ENCODE results near the gene SNX5. TPM values are rescaled to one million over a fixed set of nuclear protein-coding genes. Genes with fewer than 3 reads are reported as not detected.

The SNX5 gene
- polyA plus RNA-seq (ENCODE audit: insufficient read length in 4 of 4): 100 to 1,000 TPM; 150 to 235 (median 229) TPM

DNA sequence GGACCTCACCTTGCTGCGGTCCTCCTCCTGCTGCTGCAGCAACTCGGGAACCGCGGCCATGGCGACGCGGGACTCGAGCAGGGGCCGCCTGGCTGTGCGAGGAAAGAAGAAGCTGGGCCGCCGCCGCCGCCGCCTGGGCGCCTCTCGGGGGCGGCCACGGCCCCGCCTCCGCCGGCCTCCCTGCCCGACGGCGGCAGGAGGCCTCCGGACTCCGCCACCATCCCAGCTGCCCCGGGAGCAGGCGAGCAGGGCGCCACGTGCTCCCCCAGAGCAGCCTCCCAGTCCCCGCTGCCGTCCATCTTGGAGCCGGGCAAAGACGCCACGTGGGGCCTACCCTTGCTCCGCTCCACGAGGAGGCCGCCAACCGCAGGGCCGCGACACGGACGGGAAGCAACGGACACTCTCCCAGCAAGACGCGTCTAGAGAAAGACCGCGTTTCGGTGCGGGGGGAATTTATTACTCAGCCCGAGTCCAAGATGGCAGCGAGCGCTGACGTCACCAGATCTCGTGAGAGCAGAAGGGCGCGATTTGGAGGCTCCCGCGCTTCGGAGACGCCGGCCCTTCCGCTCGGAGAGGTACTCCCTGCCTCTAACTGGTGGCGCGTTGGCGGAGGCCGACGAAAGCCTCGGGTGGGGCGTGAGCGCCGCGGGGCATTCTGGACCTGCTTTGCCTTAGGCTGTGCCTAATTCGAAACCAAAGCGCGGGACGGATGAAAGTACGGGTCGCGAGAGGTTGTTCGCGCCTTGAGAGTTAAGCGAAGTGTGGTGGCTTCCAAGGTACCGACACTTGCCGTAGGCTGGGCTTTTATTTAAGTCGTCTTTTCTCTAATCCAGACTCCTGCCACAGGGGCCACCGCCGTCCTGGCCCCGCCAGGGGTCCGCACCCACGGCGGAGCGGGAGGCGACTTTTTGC, at the start of gene SNX5, which contains the start of gene MGME1:
Gene SNX5 (minus strand): TSS at position 429 of the 912 bp plus-strand sequence. CDS start 369 bp downstream, at position 60.
Gene MGME1 (plus strand): TSS at position 653 of the 912 bp plus-strand sequence. CDS start 842 bp downstream, outside the sequence.
- peak; percentile 99 for DNase-seq (ENCODE audit: low read depth in 4 of 4, low spot score in 3 of 4)

DNA sequence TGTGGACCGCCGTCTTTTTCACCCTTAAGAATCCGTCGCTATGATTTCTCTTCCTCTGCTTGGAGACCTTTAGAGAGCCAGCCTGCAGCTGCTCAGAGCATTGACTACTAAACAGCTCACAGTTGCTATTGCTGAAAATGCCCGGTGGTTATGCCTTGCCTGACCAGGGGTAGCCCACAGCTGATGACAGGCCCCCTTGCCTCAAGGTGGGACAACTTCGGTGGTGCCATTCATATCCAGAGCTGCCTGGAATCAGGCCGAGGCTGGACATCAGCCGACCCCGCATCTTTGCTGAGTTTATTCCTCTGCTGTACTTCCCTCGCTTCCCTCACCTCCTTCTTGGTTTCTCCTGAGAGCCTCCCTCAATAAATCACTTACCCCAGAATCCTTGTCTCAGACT, 49.5 kb upstream of the SNX5 start:
- no peak for DNase-seq (ENCODE audit: low read depth in 4 of 4, low spot score in 3 of 4)

DNA sequence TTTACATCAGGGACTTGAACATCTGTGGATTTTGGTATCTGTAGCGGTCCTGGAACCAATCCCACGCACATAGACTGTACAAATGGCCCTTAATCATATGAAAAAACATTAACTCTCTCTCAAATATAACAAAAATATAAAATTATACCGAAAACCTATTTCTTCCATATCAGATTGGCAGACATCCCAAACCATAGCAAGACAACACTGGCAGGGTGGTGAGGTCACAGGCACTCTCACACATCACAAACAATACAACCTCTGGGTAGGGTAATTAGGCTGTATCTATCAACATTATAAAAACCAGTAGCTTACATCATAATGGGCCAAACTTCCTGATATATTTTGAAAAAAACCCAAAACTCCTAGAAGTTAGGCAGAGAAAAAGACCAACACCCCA, 48.2 kb upstream of the SNX5 start:
- no peak for DNase-seq (ENCODE audit: low read depth in 4 of 4, low spot score in 3 of 4)

DNA sequence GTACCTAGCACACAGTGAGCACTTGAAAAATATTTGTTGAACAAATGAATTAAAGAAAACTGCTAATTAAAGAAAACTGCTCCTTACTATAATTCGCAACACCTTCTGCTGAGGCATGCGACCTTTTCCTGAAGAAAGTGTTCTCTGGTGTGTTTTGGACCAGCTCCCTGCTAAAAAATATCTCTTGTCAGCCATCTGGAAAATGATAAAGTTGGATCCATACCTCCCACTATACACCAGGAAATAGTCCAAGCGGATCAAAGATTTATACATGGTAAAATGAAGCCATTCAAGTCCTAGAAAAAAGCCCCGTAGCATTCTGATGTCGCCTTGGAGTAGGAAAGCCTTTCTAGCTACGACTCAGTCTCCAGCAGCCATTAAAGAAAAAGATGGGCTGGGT, 45.8 kb upstream of the SNX5 start:
- DNase-seq (ENCODE audit: low read depth in 4 of 4, low spot score in 3 of 4): no peak

DNA sequence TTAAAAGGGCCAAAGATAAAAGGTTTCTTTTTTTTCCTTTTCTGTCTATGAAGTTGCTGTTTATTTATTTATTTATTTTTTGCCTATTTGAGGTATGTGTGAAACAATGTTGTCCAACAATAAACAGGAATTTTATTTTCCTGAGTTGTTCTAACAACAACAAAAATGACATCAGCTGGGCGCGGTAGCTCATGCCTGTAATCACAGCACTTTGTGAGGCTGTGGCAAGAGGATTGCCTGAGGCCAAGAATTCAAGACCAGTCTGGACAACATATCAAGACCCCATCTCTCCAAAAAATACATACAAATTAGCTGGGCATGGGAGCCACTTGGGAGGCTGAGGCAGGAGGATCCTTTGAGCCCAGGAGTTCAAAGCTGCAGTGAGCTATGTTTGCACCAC, 44.3 kb upstream of the SNX5 start:
- DNase-seq (ENCODE audit: low read depth in 4 of 4, low spot score in 3 of 4): no peak

GRCh38 chr20:18011951-18012645, 43.5 kb upstream of the SNX5 start:
- DNase-seq (ENCODE audit: low read depth in 4 of 4, low spot score in 3 of 4): no peak

DNA sequence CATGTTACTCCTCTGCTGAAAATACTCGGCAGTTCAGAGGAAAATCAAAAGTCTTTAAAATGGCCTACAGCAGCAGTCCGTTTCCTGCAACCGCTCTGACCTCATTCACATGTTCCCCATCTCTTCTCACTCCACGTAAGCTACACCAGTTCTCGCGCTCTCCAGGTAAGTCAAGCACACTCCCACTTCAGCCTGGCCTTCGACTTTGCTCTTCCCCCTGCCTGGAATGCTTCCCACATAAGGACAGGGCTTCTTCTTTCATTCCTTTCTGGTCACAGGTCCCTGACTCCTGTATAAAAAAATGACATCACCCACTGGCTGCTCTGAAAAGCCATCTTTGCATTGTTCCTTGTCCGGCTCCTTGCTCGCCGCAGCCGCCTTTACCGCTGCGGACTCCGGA, 42.9 kb upstream of the SNX5 start:
- no peak for DNase-seq (ENCODE audit: low read depth in 4 of 4, low spot score in 3 of 4)

DNA sequence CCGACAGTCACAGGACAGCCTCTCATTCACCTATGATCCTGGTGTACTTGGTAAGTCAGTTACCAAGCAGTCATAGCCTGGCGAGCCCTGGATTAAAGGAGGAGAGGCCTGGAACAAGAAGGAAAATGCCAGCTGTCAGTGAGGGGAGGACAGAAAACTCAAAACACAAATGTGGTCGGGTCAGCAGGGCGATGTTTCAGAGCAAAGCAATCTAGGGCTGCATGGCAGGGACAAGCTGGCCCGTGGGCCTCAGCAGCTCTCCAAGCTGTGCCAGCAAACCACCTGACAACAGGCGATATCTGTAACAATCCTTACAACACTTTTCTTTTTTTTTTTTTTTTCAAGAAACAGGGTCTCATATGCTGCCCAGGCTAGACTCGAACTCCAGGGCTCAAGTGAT, 40.5 kb upstream of the SNX5 start:
- no peak for DNase-seq (ENCODE audit: low read depth in 4 of 4, low spot score in 3 of 4)

DNA sequence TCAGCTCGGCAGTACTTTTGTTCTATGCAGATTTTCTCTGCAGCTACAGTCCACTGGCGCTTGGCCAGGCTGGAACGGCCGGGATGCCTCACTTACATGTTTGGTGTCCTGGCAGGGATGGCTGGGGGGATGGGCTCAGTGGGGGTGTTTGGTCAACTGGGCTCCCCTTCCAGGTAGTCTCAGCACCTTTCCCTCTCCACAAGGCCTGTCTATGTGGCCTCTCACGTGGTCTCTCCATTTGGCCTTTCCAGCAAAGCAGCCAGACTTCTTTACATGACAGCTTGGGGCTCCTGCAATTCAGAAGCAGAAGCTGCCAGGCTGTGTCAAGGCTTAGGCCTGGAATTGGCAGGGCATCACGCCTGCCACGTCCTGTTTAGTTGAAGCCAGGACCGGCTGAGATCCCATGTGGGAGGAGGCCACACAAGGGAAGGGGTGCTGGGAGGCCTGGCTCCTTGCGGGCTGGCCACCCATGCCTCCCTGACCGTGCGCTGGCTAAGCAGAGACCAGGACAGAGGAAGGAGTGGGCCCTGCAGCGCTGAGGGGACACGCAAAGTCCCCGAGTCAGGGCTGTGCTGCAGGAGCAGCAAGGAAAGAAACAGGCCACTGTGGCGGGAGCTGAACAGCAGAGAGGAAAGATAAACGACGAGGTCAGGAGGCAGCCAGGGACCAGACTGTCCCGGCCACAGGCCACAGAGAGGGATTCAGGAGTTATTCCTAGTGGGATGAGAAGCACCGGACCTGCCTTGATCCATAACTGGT, 39.1 kb upstream of the SNX5 start:
- no peak for DNase-seq (ENCODE audit: low read depth in 4 of 4, low spot score in 3 of 4)

GRCh38 chr20:18006684-18007083, 38.1 kb upstream of the SNX5 start:
- no peak for DNase-seq (ENCODE audit: low read depth in 4 of 4, low spot score in 3 of 4)

GRCh38 chr20:18005990-18006364, 37.4 kb upstream of the SNX5 start:
- DNase-seq (ENCODE audit: low read depth in 4 of 4, low spot score in 3 of 4): no peak

DNA sequence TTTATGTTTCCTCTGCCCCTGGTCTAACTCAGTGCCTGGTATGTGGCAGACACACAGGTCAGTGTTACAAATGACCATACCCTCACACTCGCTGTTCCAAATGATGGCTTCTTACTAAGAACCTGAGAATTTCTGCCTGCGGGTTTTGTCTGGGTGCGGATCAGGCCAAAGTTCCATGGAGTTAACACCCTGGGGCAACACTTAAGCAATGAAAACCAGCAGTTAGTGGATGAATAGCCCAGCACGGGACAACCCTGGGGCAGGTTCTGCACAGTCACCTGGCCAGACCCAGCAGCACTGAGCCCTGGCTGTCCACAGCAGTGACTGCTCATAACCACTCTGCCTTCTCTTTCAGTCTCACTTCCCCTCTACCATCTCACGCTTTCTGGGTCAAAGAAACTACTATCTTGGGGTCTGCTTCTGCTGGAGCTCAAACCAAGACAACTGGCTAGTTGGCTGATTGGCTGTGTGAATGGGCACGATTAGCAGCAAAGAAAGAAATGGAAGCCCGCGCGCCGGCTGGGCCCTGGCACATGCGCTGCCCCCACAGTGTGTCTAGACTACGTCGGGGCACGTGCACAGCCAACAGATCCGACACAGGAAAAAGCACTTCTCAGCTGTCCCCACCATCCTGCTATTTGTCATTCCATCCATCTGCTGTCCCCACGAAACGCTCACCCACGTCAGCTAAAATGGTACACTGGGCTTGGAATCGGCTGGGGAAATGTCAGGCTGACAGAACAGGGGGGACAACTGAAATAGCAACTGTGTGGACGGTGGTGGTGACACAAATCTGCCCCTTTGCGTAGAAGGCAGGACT, 36.8 kb upstream of the SNX5 start:
- no peak for DNase-seq (ENCODE audit: low read depth in 4 of 4, low spot score in 3 of 4)

- DNase-seq (ENCODE audit: low read depth in 4 of 4, low spot score in 3 of 4): no peak
Measured at GRCh38 chr20:18004384-18005031, 35.9 kb upstream of the SNX5 start.

DNA sequence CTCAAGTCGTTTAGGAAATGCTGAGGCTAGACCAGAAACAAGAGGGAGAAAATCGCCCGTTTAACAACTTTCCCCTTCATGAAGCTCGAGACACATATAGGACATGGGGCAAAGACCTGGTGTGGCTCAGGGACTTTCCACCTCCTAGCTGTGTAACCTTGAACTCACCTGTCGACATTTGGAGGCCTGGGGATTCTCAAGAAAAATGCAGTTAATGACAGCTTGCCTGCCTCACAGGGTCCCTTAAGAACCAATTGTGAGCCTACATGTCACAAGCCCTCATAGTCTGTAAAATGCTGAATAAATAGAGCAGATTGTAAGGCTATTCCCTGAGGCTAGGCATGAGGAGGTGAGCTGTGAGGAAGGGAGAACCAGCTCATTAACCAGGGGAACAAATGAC, 35.3 kb upstream of the SNX5 start:
- DNase-seq (ENCODE audit: low read depth in 4 of 4, low spot score in 3 of 4): no peak

GRCh38 chr20:18001131-18001921, 32.7 kb upstream of the SNX5 start:
- no peak for DNase-seq (ENCODE audit: low read depth in 4 of 4, low spot score in 3 of 4)

DNA sequence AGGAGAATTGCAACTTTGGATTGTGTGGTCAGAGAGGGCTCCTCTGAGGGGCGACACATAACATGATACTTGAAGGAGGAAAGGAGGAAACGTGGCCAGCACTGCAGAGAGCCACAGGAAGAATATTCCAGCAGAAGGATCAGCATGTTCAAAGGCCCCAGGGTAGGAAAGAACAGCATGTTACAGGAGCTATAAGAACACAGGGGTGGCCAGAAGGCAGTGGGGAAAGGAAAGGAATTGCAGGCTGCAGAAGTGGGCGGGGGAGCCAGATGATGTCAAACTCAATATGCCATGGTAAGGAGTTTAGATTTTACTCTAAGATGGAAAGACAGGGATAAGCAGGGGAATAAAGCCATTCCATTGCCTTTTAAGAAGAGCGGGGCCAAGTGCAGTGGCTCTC, 31.0 kb upstream of the SNX5 start:
- no peak for DNase-seq (ENCODE audit: low read depth in 4 of 4, low spot score in 3 of 4)

DNA sequence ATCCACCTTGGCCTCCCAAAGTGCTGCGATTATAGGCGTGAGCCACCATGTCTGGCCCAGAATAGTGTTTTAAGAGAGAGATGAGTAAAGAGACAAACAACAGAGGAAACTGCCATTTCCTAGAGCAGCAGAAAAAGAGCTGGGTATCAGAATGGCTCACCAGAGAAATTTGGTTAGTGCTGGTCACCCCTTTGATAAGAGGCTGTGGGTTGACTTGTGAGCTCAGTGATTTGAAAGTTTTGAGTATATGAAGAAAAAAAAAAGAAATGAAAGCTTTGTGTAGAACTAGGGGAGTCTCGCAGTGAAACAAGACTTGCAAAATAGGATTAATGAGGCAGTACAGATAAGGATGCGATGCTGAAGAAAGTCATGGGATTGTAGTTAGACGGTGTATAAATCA, 29.9 kb upstream of the SNX5 start:
- DNase-seq (ENCODE audit: low read depth in 4 of 4, low spot score in 3 of 4): no peak

DNA sequence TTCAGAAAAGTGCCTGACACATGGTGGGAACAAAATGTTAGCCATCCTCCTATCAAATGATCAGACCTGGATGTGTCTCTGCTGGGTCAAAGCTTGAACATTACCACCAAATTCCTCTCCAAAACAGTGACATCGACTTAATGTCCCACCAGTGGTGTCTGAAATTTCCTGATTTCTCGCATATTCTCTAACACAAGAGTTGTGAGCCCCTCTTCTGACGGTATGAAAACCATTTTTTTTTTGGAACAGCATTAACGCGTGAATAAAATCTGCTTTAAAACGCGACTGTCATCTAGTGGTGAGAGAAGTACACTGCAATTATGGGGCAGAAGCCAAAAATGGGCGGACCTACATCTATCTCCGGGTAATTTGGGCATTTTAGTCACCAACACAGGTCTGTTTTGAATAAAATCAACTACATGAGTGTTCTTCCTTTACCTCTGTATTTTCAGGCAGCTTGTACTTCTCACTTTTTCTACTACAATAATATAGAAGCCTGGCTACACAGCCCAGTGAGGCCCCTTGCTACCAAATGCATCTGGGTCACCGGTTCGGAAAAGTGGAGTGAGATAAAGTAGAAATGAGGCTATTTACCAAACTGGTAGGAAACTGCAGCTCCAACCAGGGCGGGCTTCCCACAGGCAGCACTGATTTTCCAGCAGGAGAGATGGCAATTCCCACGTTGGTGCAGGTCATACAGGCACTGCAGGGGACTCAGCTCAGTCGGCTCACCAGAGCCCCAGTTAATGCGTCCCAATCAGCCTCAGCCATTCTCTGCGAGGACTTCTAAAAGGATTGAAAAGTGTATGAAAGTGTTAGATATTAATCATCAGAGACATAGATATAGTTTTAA, 27.6 kb upstream of the SNX5 start:
- no peak for DNase-seq (ENCODE audit: low read depth in 4 of 4, low spot score in 3 of 4)

Data from left renal pelvis (tissue), 4 donors.